A549 (cell line): ENCODE measurements around the gene MYO5C. TPM values are rescaled to one million over a fixed set of nuclear protein-coding genes. Genes with fewer than 3 reads are reported as not detected.

ENCODE experiments used
- ATAC-seq, 2 experiments: fragments of 200-7000 bp in 1 of 2; fragments of >200 bp in 1 of 2; cut with Nextera tagmentation in 1 of 2; cut with Tn5 transposase in 1 of 2; 3 replicates each; pipeline versions ENCODE4 v1.8.0 to v1.9.1; 2018 to 2020; ENCODE audit warnings: mild to moderate bottlenecking in 1 of 2, moderate library complexity in 1 of 2
- CTCF ChIA-PET: fragments of 300-600 bp; sonication (Branson Sonifier 250); formaldehyde crosslinking; extraction: SDS; loops from one replicate; lab custom pipeline; 2021; ENCODE audit warnings: antibody characterized with exemption, inconsistent platforms; lab: Yijun Ruan, JAX
- POLR2A ChIA-PET: fragments of 350-600 bp; formaldehyde crosslinking; extraction: SDS; loops from one replicate; lab custom pipeline; 2021; ENCODE audit warnings: antibody characterized with exemption, inconsistent platforms; lab: Yijun Ruan, JAX
- DNase-seq, 2 experiments: peaks; one replicate each; pipeline versions ENCODE4 v3.0.0 to v3.0.0-alpha.2; 2011 to 2016; ENCODE audit warnings: low read depth in 1 of 2, low spot score in 1 of 2
- FAIRE-seq: peaks from 2 replicates; lab custom pipeline; 2011; peaks lifted over from hg19 to GRCh38; lab: Jason Lieb, UNC
- H3K27ac ChIP-seq, 2 experiments: fragments of >200 bp; sonication (Bioruptor Twin); formaldehyde crosslinking; 3 replicates each; pipeline ENCODE4 v1.5.1; 2016 to 2017
- H3K4me1 ChIP-seq: fragments of >200 bp; sonication (Bioruptor Twin); formaldehyde crosslinking; 3 replicates; pipeline ENCODE4 v1.6.1; 2016
- H3K4me2 ChIP-seq: fragments of >200 bp; sonication (Bioruptor Twin); formaldehyde crosslinking; 3 replicates; pipeline ENCODE4 v1.6.1; 2016
- H3K4me3 ChIP-seq: fragments of >200 bp; sonication (Bioruptor Twin); formaldehyde crosslinking; 3 replicates; pipeline ENCODE4 v1.5.1; 2016
- H3K9me3 ChIP-seq: fragments of >200 bp; sonication (Bioruptor Twin); formaldehyde crosslinking; 3 replicates; pipeline ENCODE4 v1.6.1; 2016
- BCL3 ChIP-seq: fragments of >200 bp; sonication (Bioruptor Twin); formaldehyde crosslinking; IDR thresholded peaks from 3 replicates; pipeline ENCODE4 v1.6.1; 2016
- CEBPB ChIP-seq, 2 experiments: fragments of >200 bp in 1 of 2; sonication (Bioruptor Twin) in 1 of 2; formaldehyde crosslinking in 1 of 2; IDR thresholded peaks; 2 replicates each; pipeline ENCODE4 v1.6.1; 2012 to 2016
- EP300 ChIP-seq, 2 experiments: fragments of >200 bp; sonication (Bioruptor Twin); formaldehyde crosslinking; IDR thresholded peaks; 2 replicates in 1 of 2; 3 replicates in 1 of 2; pipeline ENCODE4 v1.6.1; 2016 to 2017
- FOSL2 ChIP-seq, 2 experiments: fragments of 450-650 bp in 1 of 2; fragments of >200 bp in 1 of 2; sonication (Bioruptor Twin) in 1 of 2; formaldehyde crosslinking; IDR thresholded peaks; 2 replicates each; pipeline versions ENCODE4 v1.5.0 to v1.6.1; 2016 to 2020; ENCODE audit warnings: mild to moderate bottlenecking in 1 of 2, moderate library complexity in 1 of 2
- GATA3 ChIP-seq: IDR thresholded peaks from 2 replicates; pipeline ENCODE4 v1.6.1; 2012; ENCODE audit warnings: borderline replicate concordance
- HOXA7 ChIP-seq: fragments of 250-450 bp; sonication (Bioruptor Pico); IDR thresholded peaks from 2 replicates; pipeline ENCODE4 v1.5.0; 2020; ENCODE audit warnings: mild to moderate bottlenecking, moderate library complexity
- HOXB13 ChIP-seq: fragments of 250-450 bp; sonication (Bioruptor Pico); IDR thresholded peaks from 2 replicates; pipeline ENCODE4 v1.5.0; 2020; ENCODE audit warnings: low read depth, mild to moderate bottlenecking, moderate library complexity
- JUN ChIP-seq, 2 experiments: fragments of >200 bp; sonication (Bioruptor Twin); formaldehyde crosslinking; IDR thresholded peaks; 2 replicates in 1 of 2; 3 replicates in 1 of 2; pipeline ENCODE4 v1.6.1; 2016 to 2017
- JUNB ChIP-seq: fragments of >200 bp; sonication (Bioruptor Twin); formaldehyde crosslinking; IDR thresholded peaks from 2 replicates; pipeline ENCODE4 v1.6.1; 2016
- MAFK ChIP-seq: fragments of 450-650 bp; IDR thresholded peaks from 2 replicates; pipeline ENCODE4 v1.6.1; 2014; ENCODE audit not compliant: partially characterized antibody
- MAX ChIP-seq: IDR thresholded peaks from 2 replicates; pipeline ENCODE4 v1.6.1; 2012
- RAD21 ChIP-seq, 2 experiments: fragments of >200 bp in 1 of 2; sonication (Bioruptor Twin) in 1 of 2; formaldehyde crosslinking in 1 of 2; IDR thresholded peaks in 1 of 2; conservative IDR thresholded peaks in 1 of 2; 2 replicates in 1 of 2; 3 replicates in 1 of 2; pipeline ENCODE4 v1.6.1; 2012 to 2018; ENCODE audit warnings: inconsistent platforms in 1 of 2
- SMC3 ChIP-seq: fragments of >200 bp; sonication (Bioruptor Twin); formaldehyde crosslinking; IDR thresholded peaks from 3 replicates; pipeline ENCODE4 v1.6.1; 2018; ENCODE audit warnings: inconsistent platforms
- TP53 ChIP-seq: fragments of 250-450 bp; sonication (Bioruptor Pico); IDR thresholded peaks from 2 replicates; pipeline ENCODE4 v1.5.0; 2021; ENCODE audit warnings: mild to moderate bottlenecking, moderate library complexity
- ZC3H11A ChIP-seq: fragments of 450-650 bp; IDR thresholded peaks from 2 replicates; pipeline ENCODE4 v1.6.1; 2014; ENCODE audit warnings: antibody characterized with exemption, mild to moderate bottlenecking
- ZFP36 ChIP-seq: fragments of 450-650 bp; IDR thresholded peaks from 2 replicates; pipeline ENCODE4 v1.6.1; 2014; ENCODE audit warnings: borderline replicate concordance; ENCODE audit not compliant: partially characterized antibody
- ZSCAN20 ChIP-seq: fragments of 250-450 bp; sonication (Bioruptor Pico); IDR thresholded peaks from 2 replicates; pipeline ENCODE4 v1.8.0; 2022; ENCODE audit warnings: mild to moderate bottlenecking, moderate library complexity
- WGBS: methylation state at CpG from one replicate; pipeline ENCODE4 v1.1.6; 2017; ENCODE audit errors: missing lambda C conversion rate; 5-methylcytosine and 5-hydroxymethylcytosine counted together
- polyA plus RNA-seq, 4 experiments: library from polyadenylated mRNA; depleted of rRNA in 3 of 4; stranded (reverse); fragments of >200 nt; fragmentation: RNase III in 1 of 4; extraction: RNeasy Plus Mini Kit Qiagen cat#74134 plus additional on column Dnase treatment in 1 of 4; gene quantifications; 2 replicates in 3 of 4; 3 replicates in 1 of 4; pipeline ENCODE4 v1.2.3, GENCODE V29; 2011 to 2017
- TF ChIP-seq, protein P1 (sequence below): IDR thresholded peaks from 2 replicates; pipeline ENCODE4 v1.6.1; 2012; ENCODE audit warnings: low read depth, borderline replicate concordance
- TF ChIP-seq, protein P2 (sequence below): fragments of >200 bp; sonication (Bioruptor Twin); formaldehyde crosslinking; IDR thresholded peaks from 3 replicates; pipeline ENCODE4 v1.5.1; 2016
- TF ChIP-seq, protein P3 (sequence below): fragments of >200 bp; sonication (Bioruptor Twin); formaldehyde crosslinking; IDR thresholded peaks from 2 replicates; pipeline ENCODE4 v1.6.1; 2016

MYO5C gene
- polyA plus RNA-seq, 2 of the 4 experiments (the other 2 are of a cell fraction): 6.2 to 27.6 TPM

DNA sequence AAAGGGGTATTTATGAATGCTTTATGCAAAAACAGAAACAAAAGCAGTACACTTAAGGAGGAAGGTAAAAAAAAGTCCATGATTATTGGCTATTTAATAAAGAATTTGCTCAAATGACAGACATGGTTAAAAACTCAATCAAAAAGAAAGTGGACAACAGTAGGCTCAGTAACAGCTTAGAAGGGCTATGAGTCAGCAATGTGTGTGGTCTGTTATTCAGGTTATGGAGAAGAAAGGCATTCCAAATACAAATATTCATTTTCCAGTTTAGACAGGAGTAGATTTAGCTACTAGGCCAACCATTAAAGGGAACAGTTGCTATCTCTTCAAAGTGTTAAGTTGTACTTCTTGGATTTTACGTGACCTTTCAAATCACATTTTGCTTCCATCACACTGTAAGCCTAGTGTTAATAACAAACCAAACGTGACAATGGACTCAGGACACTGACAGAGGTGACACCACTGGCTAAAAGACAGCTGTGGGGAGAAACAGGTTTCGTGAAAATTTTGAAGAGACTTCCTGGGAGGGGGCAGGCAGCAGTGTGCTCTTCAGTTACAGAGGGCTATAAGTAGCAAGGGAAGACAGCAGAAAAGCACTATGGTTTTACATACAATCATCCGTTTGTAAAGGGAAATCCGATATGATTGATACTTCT, 41.7 kb upstream of the MYO5C start (continued):
- TF ChIP-seq, protein P1, sequence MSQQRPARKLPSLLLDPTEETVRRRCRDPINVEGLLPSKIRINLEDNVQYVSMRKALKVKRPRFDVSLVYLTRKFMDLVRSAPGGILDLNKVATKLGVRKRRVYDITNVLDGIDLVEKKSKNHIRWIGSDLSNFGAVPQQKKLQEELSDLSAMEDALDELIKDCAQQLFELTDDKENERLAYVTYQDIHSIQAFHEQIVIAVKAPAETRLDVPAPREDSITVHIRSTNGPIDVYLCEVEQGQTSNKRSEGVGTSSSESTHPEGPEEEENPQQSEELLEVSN: no peak
- peak in 1 of 2 experiments; percentile 36; a peak in 1 of 5 replicates for TF ChIP-seq EP300 (IDR thresholded peaks at IDR 0.05)
- TF ChIP-seq, all 56 proteins: peak for 6

DNA sequence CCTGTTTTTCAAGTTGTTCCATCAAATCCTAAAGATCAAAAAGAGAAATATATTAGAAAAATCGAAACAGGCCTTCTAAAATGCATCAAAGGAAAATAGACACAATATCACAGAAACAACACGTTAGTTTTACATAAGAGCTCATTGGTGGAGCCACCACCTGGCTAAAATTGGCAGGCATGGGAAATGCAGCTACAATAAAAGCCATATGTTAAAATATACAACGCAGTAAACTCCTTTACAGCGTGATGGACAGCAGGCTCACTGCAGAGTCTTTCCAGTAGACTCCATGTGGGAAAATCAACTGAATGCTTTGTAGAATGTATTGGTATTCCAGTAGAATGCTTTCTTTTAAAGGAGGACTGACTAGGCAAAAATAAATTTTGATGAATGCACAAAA, 40.9 kb upstream of the MYO5C start:
- POLR2A ChIA-PET: interaction anchor here (0.8 kb wide), 1 partner anchor 48 kb away, joined by 3 read pairs; no protein-coding TSS in a partner anchor
- Histone ChIP-seq H3K27ac (peak overlapping the region; percentile 55 to 80), H3K4me2 (peak overlapping the region; percentile 61), H3K4me1 (peaks cover 76% of the 10 kb centered on the region), H3K4me3 (no peak overlapping the region), H3K9me3 (no peaks in the 10 kb centered on the region)
- WGBS: 72% methylated on average over 4 of the region's 4 CpGs
- ATAC-seq: no peak
- no peak for FAIRE-seq
- TF ChIP-seq JUNB (no peak), ZSCAN20 (CRISPR knock-in tag) (no peak), RAD21 (conservative IDR thresholded peaks at IDR 0.05 in 1 of 2, IDR thresholded peaks at IDR 0.05 in 1 of 2) (0 out of 5 replicates have a peak, but pooled peaks of 1 of the 2 experiments have one; percentile 14), MAFK (peak; percentile 28)
- TF ChIP-seq, protein P2, sequence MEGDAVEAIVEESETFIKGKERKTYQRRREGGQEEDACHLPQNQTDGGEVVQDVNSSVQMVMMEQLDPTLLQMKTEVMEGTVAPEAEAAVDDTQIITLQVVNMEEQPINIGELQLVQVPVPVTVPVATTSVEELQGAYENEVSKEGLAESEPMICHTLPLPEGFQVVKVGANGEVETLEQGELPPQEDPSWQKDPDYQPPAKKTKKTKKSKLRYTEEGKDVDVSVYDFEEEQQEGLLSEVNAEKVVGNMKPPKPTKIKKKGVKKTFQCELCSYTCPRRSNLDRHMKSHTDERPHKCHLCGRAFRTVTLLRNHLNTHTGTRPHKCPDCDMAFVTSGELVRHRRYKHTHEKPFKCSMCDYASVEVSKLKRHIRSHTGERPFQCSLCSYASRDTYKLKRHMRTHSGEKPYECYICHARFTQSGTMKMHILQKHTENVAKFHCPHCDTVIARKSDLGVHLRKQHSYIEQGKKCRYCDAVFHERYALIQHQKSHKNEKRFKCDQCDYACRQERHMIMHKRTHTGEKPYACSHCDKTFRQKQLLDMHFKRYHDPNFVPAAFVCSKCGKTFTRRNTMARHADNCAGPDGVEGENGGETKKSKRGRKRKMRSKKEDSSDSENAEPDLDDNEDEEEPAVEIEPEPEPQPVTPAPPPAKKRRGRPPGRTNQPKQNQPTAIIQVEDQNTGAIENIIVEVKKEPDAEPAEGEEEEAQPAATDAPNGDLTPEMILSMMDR: peak; percentile 19; the same call in 1 of the 3 replicates
- peak in 1 of 2 experiments; percentile 42 for DNase-seq
- CTCF ChIA-PET: interaction anchor here (1.0 to 4.7 kb wide), 4 partner anchors 22 to 187 kb away, joined by 3 to 30 read pairs (median 4); no protein-coding TSS in a partner anchor

GRCh38 chr15:52334491-52335160, 39.0 kb upstream of the MYO5C start:
- DNase-seq (peak in 1 of 2 experiments; percentile 67), FAIRE-seq (peak; percentile 97), ATAC-seq (peak; percentile 64 to 86)
- ChIA-PET CTCF (interaction anchor here (0.8 to 4.9 kb wide), 4 partner anchors 10 to 400 kb away, joined by 3 to 42 read pairs (median 18); no protein-coding TSS in a partner anchor), POLR2A (interaction anchor here (0.9 kb wide), 1 partner anchor 46 kb away, joined by 3 read pairs; no protein-coding TSS in a partner anchor)
- Histone ChIP-seq H3K4me2 (peak overlapping the region; percentile 71), H3K27ac (peak overlapping the region; percentile 54 to 73), H3K4me1 (peaks cover 70% of the 10 kb centered on the region), H3K9me3 (no peaks in the 10 kb centered on the region), H3K4me3 (no peak overlapping the region)
- TF ChIP-seq ZFP36 (peak; percentile 37), ZC3H11A (no peak), HOXA7 (CRISPR knock-in tag) (no peak), TP53 (CRISPR knock-in tag) (no peak), GATA3 (peak; percentile 96), EP300 (IDR thresholded peaks at IDR 0.05) (peak in 1 of 2 experiments; percentile 72; a peak in 1 of 5 replicates), JUNB (peak; percentile 98), CEBPB (IDR thresholded peaks at IDR 0.05) (peak; percentile 56 to 83; a peak in 2 of 4 replicates), MAX (peak; percentile 65; the same call in 1 of the 2 replicates), JUN (IDR thresholded peaks at IDR 0.05) (peak in 1 of 2 experiments; percentile 89; a peak in 2 of 5 replicates), SMC3 (0 out of 3 replicates have a peak, but pooled peaks have one; percentile 14), HOXB13 (CRISPR knock-in tag) (no peak), FOSL2 (IDR thresholded peaks at IDR 0.05) (peak; percentile 88), FOSL2 (CRISPR knock-in tag; IDR thresholded peaks at IDR 0.05) (peak; percentile 92), BCL3 (peak; percentile 80; the same call in 1 of the 3 replicates)
- TF ChIP-seq, protein P3, sequence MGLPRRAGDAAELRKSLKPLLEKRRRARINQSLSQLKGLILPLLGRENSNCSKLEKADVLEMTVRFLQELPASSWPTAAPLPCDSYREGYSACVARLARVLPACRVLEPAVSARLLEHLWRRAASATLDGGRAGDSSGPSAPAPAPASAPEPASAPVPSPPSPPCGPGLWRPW: 0 out of 2 replicates have a peak, but pooled peaks have one; percentile 23
- WGBS: 26% methylated on average over 3 of the region's 3 CpGs
